ENCODE measurements around the gene SPINK5. TPM values are rescaled to one million over a fixed set of nuclear protein-coding genes. Genes with fewer than 3 reads are reported as not detected.

SPINK5 gene, protein sequence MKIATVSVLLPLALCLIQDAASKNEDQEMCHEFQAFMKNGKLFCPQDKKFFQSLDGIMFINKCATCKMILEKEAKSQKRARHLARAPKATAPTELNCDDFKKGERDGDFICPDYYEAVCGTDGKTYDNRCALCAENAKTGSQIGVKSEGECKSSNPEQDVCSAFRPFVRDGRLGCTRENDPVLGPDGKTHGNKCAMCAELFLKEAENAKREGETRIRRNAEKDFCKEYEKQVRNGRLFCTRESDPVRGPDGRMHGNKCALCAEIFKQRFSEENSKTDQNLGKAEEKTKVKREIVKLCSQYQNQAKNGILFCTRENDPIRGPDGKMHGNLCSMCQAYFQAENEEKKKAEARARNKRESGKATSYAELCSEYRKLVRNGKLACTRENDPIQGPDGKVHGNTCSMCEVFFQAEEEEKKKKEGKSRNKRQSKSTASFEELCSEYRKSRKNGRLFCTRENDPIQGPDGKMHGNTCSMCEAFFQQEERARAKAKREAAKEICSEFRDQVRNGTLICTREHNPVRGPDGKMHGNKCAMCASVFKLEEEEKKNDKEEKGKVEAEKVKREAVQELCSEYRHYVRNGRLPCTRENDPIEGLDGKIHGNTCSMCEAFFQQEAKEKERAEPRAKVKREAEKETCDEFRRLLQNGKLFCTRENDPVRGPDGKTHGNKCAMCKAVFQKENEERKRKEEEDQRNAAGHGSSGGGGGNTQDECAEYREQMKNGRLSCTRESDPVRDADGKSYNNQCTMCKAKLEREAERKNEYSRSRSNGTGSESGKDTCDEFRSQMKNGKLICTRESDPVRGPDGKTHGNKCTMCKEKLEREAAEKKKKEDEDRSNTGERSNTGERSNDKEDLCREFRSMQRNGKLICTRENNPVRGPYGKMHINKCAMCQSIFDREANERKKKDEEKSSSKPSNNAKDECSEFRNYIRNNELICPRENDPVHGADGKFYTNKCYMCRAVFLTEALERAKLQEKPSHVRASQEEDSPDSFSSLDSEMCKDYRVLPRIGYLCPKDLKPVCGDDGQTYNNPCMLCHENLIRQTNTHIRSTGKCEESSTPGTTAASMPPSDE
- not detected for total RNA-seq (2021; ENCODE audit: unreplicated experiment)
- not detected for polyA plus RNA-seq (2012; ENCODE audit: insufficient read length)
- not detected for Bru-seq, nascent RNA
- BruChase-seq, experiment 1, labeled RNA remaining after a 2-hour chase = not detected
- BruChase-seq, experiment 2, labeled RNA remaining after a 6-hour chase = percentile 1 among the genes with signal in this experiment
- long read RNA-seq = 0 reads

DNA sequence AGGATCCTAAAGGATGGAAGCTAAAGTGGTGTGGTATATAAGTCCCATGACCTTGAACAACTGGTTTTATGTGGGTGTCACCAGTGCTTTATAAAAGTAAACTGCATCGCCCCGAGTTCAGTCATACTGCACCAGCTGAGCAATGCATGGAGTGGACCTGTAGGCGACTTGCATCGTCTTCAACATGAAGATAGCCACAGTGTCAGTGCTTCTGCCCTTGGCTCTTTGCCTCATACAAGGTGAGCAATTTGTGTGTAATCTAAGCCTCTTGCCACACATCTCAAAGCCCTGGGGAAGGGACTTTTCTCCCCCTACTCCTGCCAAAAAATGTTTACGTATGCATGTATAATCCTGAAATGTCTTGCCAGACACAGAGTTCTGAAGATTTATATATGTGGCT is at the start of gene SPINK5:
TSS of gene SPINK5 (plus strand) at position 120 of the 400 bp plus-strand sequence. CDS start at position 185, 65 bp downstream.
- TF ChIP-seq TCF7L2 (IDR thresholded peaks at IDR 0.05; ENCODE audit: low read depth, low read length) = no peak
- TF ChIP-seq, protein P1, sequence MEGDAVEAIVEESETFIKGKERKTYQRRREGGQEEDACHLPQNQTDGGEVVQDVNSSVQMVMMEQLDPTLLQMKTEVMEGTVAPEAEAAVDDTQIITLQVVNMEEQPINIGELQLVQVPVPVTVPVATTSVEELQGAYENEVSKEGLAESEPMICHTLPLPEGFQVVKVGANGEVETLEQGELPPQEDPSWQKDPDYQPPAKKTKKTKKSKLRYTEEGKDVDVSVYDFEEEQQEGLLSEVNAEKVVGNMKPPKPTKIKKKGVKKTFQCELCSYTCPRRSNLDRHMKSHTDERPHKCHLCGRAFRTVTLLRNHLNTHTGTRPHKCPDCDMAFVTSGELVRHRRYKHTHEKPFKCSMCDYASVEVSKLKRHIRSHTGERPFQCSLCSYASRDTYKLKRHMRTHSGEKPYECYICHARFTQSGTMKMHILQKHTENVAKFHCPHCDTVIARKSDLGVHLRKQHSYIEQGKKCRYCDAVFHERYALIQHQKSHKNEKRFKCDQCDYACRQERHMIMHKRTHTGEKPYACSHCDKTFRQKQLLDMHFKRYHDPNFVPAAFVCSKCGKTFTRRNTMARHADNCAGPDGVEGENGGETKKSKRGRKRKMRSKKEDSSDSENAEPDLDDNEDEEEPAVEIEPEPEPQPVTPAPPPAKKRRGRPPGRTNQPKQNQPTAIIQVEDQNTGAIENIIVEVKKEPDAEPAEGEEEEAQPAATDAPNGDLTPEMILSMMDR (IDR thresholded peaks at IDR 0.05) = no peak
- TF ChIP-seq REST (IDR thresholded peaks at IDR 0.05; ENCODE audit: insufficient read depth in 1 of 2, low read depth in 2 of 2, low read length in 1 of 2) = no peak
- no peak for TF ChIP-seq SIN3A (IDR thresholded peaks at IDR 0.05; ENCODE audit: borderline replicate concordance, insufficient read depth, low read depth, low read length)
- no peak for TF ChIP-seq POLR2AphosphoS5 (IDR thresholded peaks at IDR 0.05; ENCODE audit: low read depth, low read length)
- H3K9me3 ChIP-seq (ENCODE audit: control insufficient read depth, insufficient read depth, low read depth, low read length) = no peaks in the 10 kb centered on the region
- H3K27ac ChIP-seq (ENCODE audit: low read length) = no peak within 1 kb of the TSS
- BruUV-seq (replicated peaks) = no TSS peak
- H3K36me3 ChIP-seq (ENCODE audit: control insufficient read depth, insufficient read depth, low read length) = no peaks in the 10 kb centered on the region
- DNase-seq (ENCODE audit: low read depth, low spot score) = no peak
- no peaks in the 10 kb centered on the region for H3K27me3 ChIP-seq (ENCODE audit: control insufficient read depth, insufficient read depth, low read length)
- ChIA-PET POLR2A (no interaction called here), CTCF (no interaction called here)
- no peak within 1 kb of the TSS for H3K4me3 ChIP-seq (ENCODE audit: low read depth in 2 of 2, low read length in 2 of 2)
- intact Hi-C loops (cut with micrococcal nuclease; ENCODE audit: unreplicated experiment) (no loop called here), in situ Hi-C loops (cut with HindIII; ENCODE audit: low pct_unique_long_range_greater_than_20kb, low sequenced_read_pairs) (no loop called here)
- no peaks in the 10 kb centered on the region for H3K4me1 ChIP-seq (ENCODE audit: control insufficient read depth, insufficient read depth, low read length)
- no peak for ATAC-seq

DNA sequence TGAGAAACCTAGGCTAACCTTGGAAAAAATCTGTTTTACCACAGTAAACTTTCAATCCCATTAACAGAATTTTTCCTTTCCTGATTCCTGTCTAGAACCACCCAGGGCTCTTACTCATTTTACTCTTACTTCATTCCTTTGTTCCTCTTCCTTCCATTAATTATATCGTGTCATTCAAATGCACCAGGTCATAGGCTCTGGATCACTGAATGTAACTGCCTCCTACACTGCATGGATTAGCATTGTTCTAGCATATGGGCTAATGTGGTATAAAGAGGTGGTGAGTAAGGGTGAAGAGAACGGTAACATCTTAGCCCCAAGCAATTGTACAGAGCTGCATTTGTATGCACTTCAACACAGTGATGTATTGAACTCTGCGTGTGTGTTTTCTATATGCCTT is 49.5 kb upstream of the SPINK5 start:
- POLR2A ChIA-PET = no interaction called here
- Histone ChIP-seq H3K36me3 (ENCODE audit: control insufficient read depth, insufficient read depth, low read length) (no peaks in the 10 kb centered on the region; the same call in 1 of the 2 replicates), H3K4me1 (ENCODE audit: control insufficient read depth, insufficient read depth, low read length) (no peaks in the 10 kb centered on the region), H3K27me3 (ENCODE audit: control insufficient read depth, insufficient read depth, low read length) (no peaks in the 10 kb centered on the region), H3K4me3 (ENCODE audit: low read depth in 2 of 2, low read length in 2 of 2) (no peak overlapping the region), H3K27ac (ENCODE audit: low read length) (no peak overlapping the region), H3K9me3 (ENCODE audit: control insufficient read depth, insufficient read depth, low read depth, low read length) (no peaks in the 10 kb centered on the region)
- CTCF ChIA-PET = no interaction called here
- ATAC-seq = no peak
- no peak for DNase-seq (ENCODE audit: low read depth, low spot score)
- no TSS peak for BruUV-seq (replicated peaks)
- intact Hi-C loops (cut with micrococcal nuclease; ENCODE audit: unreplicated experiment) (no loop called here), in situ Hi-C loops (cut with HindIII; ENCODE audit: low pct_unique_long_range_greater_than_20kb, low sequenced_read_pairs) (no loop called here)
- no peak for TF ChIP-seq SIN3A (IDR thresholded peaks at IDR 0.05; ENCODE audit: borderline replicate concordance, insufficient read depth, low read depth, low read length)
- no peak for TF ChIP-seq TCF7L2 (IDR thresholded peaks at IDR 0.05; ENCODE audit: low read depth, low read length)
- TF ChIP-seq POLR2AphosphoS5 (IDR thresholded peaks at IDR 0.05; ENCODE audit: low read depth, low read length) = no peak
- TF ChIP-seq REST (IDR thresholded peaks at IDR 0.05; ENCODE audit: insufficient read depth in 1 of 2, low read depth in 2 of 2, low read length in 1 of 2) = no peak
- TF ChIP-seq, protein P1 (IDR thresholded peaks at IDR 0.05) = no peak
